Measurements from ENCODE around the gene CALCR. TPM values are rescaled to one million over a fixed set of nuclear protein-coding genes. Genes with fewer than 3 reads are reported as not detected.

The CALCR gene
- total RNA-seq, 1 experiment from 2014 or later = not detected

DNA sequence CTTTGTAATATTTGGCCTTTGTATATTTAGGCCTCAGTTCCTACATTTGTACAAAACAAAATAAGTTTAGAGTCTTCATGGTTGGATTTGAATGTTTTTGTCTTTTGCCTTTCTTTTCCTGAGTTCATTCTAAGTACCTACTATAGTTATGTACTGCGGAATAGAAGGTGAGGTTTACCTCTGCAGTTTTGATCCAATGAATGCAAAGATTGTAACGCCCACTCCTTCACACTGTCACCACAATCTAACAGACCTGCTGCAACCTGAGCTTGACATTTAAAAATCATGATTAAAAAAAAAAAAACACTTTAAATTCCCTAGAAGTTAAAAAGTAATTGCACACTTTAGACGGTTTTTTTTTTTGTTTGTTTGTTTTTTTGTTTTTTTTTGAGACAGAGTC is 145.0 kb downstream of the CALCR start:
- no peaks in the 10 kb centered on the region for H3K4me1 ChIP-seq (ENCODE audit: insufficient read depth, low read length)
- intact Hi-C loops (cut with micrococcal nuclease) = no loop called here
- no TSS peak for BruUV-seq (replicated peaks)
- H3K27ac ChIP-seq (ENCODE audit: low read length) = no peak overlapping the region
- no peaks in the 10 kb centered on the region for H3K36me3 ChIP-seq (ENCODE audit: low read depth, low read length)
- TF ChIP-seq, protein P1, sequence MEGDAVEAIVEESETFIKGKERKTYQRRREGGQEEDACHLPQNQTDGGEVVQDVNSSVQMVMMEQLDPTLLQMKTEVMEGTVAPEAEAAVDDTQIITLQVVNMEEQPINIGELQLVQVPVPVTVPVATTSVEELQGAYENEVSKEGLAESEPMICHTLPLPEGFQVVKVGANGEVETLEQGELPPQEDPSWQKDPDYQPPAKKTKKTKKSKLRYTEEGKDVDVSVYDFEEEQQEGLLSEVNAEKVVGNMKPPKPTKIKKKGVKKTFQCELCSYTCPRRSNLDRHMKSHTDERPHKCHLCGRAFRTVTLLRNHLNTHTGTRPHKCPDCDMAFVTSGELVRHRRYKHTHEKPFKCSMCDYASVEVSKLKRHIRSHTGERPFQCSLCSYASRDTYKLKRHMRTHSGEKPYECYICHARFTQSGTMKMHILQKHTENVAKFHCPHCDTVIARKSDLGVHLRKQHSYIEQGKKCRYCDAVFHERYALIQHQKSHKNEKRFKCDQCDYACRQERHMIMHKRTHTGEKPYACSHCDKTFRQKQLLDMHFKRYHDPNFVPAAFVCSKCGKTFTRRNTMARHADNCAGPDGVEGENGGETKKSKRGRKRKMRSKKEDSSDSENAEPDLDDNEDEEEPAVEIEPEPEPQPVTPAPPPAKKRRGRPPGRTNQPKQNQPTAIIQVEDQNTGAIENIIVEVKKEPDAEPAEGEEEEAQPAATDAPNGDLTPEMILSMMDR (conservative IDR thresholded peaks at IDR 0.05; ENCODE audit: low read depth, low read length) = no peak
- no peak overlapping the region for H3K4me3 ChIP-seq (ENCODE audit: low read length)
- no peak overlapping the region for H2AFZ ChIP-seq (ENCODE audit: low read length)
- H3K9me3 ChIP-seq (ENCODE audit: low read length) = no peaks in the 10 kb centered on the region
- H3K27me3 ChIP-seq (ENCODE audit: low read length) = peaks cover 66% of the 10 kb centered on the region
- no peaks in the 10 kb centered on the region for H4K20me1 ChIP-seq (ENCODE audit: low read length)
- DNase-seq (no peak), ATAC-seq (no peak)
- no peak overlapping the region for H3K9ac ChIP-seq (ENCODE audit: low read length)
- H3F3A ChIP-seq (ENCODE audit: low read length, unreplicated experiment) = no peaks in the 10 kb centered on the region
- no peak overlapping the region for H3K4me2 ChIP-seq (ENCODE audit: low read length)
- H3K9me2 ChIP-seq (replicated peaks; ENCODE audit: low read length) = no peaks in the 10 kb centered on the region
- POLR2A ChIA-PET (ENCODE audit: unreplicated experiment) = no interaction called here
- CTCF ChIA-PET = no interaction called here
- no peaks in the 10 kb centered on the region for H3K79me2 ChIP-seq (ENCODE audit: low read length)

DNA sequence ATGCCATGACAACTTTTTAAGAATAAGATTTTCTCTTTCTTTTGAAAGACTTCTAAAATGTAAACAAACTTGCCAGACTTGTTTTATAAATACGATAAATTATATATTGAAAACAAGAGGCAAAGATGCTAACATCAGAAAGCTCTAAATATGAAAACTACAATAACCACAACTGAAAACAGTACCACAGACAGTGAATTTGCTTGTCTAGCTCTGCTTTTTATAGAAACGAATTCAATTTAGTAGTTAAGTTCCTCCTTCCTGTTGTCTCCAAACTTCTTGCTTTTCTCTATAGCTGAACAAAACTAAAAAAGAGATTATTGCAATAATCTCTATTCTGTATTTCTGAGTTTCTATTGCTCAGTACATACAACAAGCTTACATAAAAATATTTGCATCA is 147.4 kb downstream of the CALCR start:
- Histone ChIP-seq H3K4me2 (ENCODE audit: low read length) (no peak overlapping the region), H3K36me3 (ENCODE audit: low read depth, low read length) (no peaks in the 10 kb centered on the region), H3K4me3 (ENCODE audit: low read length) (no peak overlapping the region), H2AFZ (ENCODE audit: low read length) (no peak overlapping the region), H3K9ac (ENCODE audit: low read length) (no peak overlapping the region), H3K79me2 (ENCODE audit: low read length) (no peaks in the 10 kb centered on the region), H4K20me1 (ENCODE audit: low read length) (no peaks in the 10 kb centered on the region), H3F3A (ENCODE audit: low read length, unreplicated experiment) (no peaks in the 10 kb centered on the region), H3K4me1 (ENCODE audit: insufficient read depth, low read length) (no peaks in the 10 kb centered on the region), H3K9me2 (replicated peaks; ENCODE audit: low read length) (no peaks in the 10 kb centered on the region), H3K9me3 (ENCODE audit: low read length) (no peaks in the 10 kb centered on the region), H3K27me3 (ENCODE audit: low read length) (peaks cover 71% of the 10 kb centered on the region), H3K27ac (ENCODE audit: low read length) (no peak overlapping the region)
- BruUV-seq (replicated peaks) = no TSS peak
- no peak for DNase-seq
- TF ChIP-seq, protein P1 (conservative IDR thresholded peaks at IDR 0.05; ENCODE audit: low read depth, low read length) = no peak
- no peak for TF ChIP-seq EZH2phosphoT487 (IDR thresholded peaks at IDR 0.05; ENCODE audit: borderline replicate concordance, low read length)
- no peak for TF ChIP-seq EZH2 (IDR thresholded peaks at IDR 0.05; ENCODE audit: low read length, unreplicated experiment)
- ChIA-PET CTCF (no interaction called here), POLR2A (ENCODE audit: unreplicated experiment) (no interaction called here)
- ATAC-seq = no peak
- intact Hi-C loops (cut with micrococcal nuclease) = no loop called here

DNA sequence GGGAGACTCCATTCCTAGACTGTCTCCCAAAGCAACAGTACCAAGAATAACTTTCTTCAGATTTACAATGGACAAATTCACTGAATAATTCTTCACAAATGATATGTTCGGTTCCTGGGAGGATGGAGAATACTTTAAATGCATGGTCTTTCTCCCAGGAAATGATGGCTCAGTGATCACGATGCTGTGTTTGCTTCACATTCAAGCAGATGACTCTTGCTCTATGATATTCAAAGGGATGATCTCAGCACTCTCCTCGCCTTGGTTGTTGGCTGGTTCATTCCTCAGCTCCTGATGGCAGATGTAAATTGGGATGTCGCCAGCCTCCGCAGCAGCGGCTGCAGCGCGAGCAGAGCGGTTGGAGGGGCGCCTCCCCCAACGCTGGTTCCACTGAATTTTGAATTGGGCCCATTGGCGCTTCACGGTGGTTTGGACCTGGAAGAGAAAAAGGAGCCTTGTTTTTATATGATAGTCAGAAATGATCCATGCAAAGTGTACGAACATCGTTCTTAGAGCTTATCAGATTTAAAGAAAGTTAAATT is 148.3 kb downstream of the CALCR start:
- ChIA-PET POLR2A (ENCODE audit: unreplicated experiment) (no interaction called here), CTCF (no interaction called here)
- intact Hi-C loops (cut with micrococcal nuclease) = no loop called here

More for the DNA sequence above, 148.3 kb downstream of the CALCR start:
- H4K20me1 ChIP-seq (ENCODE audit: low read length) = no peaks in the 10 kb centered on the region
- no peak overlapping the region for H3K4me2 ChIP-seq (ENCODE audit: low read length)
- no peaks in the 10 kb centered on the region for H3K9me3 ChIP-seq (ENCODE audit: low read length)
- no peak overlapping the region for H2AFZ ChIP-seq (ENCODE audit: low read length)
- ATAC-seq (no peak), DNase-seq (no peak)
- BruUV-seq (replicated peaks) = no TSS peak
- no peaks in the 10 kb centered on the region for H3K4me1 ChIP-seq (ENCODE audit: insufficient read depth, low read length)
- no peaks in the 10 kb centered on the region for H3K36me3 ChIP-seq (ENCODE audit: low read depth, low read length)
- H3K27ac ChIP-seq (ENCODE audit: low read length) = no peak overlapping the region
- no peak overlapping the region for H3K4me3 ChIP-seq (ENCODE audit: low read length)
- no peak overlapping the region for H3K9ac ChIP-seq (ENCODE audit: low read length)
- TF ChIP-seq, protein P1 (conservative IDR thresholded peaks at IDR 0.05; ENCODE audit: low read depth, low read length) = no peak
- TF ChIP-seq EZH2phosphoT487 (IDR thresholded peaks at IDR 0.05; ENCODE audit: borderline replicate concordance, low read length) (no peak), EZH2 (IDR thresholded peaks at IDR 0.05; ENCODE audit: low read length, unreplicated experiment) (no peak)
- no peaks in the 10 kb centered on the region for H3K9me2 ChIP-seq (replicated peaks; ENCODE audit: low read length)
- peaks cover 71% of the 10 kb centered on the region for H3K27me3 ChIP-seq (ENCODE audit: low read length)
- no peaks in the 10 kb centered on the region for H3F3A ChIP-seq (ENCODE audit: low read length, unreplicated experiment)
- H3K79me2 ChIP-seq (ENCODE audit: low read length) = no peaks in the 10 kb centered on the region
